ENCODE measurements around the gene PSG7.
"Not testable (repeated sequence)": the region's sequence is repeated elsewhere in the genome, so short reads cannot be mapped to it uniquely, and the experiment has no call there.

- not testable (repeated sequence) for TF ChIP-seq CBX5 (IDR thresholded peaks at IDR 0.05; ENCODE audit: low read depth); REST (IDR thresholded peaks at IDR 0.05; ENCODE audit: low read depth, low read length); TAF1 (IDR thresholded peaks at IDR 0.05; ENCODE audit: borderline replicate concordance, low read depth, low read length); SPI1 (IDR thresholded peaks at IDR 0.05; ENCODE audit: borderline replicate concordance, insufficient read depth, low read depth, low read length); SMARCA5 (IDR thresholded peaks at IDR 0.05); CREB1 (IDR thresholded peaks at IDR 0.05; ENCODE audit: low read depth); BCL11A (IDR thresholded peaks at IDR 0.05; ENCODE audit: low read depth, low read length); TCF3 (IDR thresholded peaks at IDR 0.05; ENCODE audit: borderline replicate concordance, insufficient read depth, low read depth, low read length); POLR2A (IDR thresholded peaks at IDR 0.05; ENCODE audit: low read depth, low read length); CTCF (IDR thresholded peaks at IDR 0.05 in 2 of 3, conservative IDR thresholded peaks at IDR 0.05 in 1 of 3; ENCODE audit: control insufficient read depth in 2 of 3, extremely low read depth in 1 of 3, insufficient read depth in 1 of 3, low read depth in 3 of 3, low read length in 3 of 3); BRCA1 (IDR thresholded peaks at IDR 0.05; ENCODE audit: low read depth, low read length)
Measured at GRCh38 chr19:42912941-42913340, 24.1 kb downstream of the PSG7 start.

All from GM12878 (cell line).